Fibroblast of the aortic adventitia (primary cell): ENCODE data around the gene EPDR1. TPM values are rescaled to one million over a fixed set of nuclear protein-coding genes. Genes with fewer than 3 reads are reported as not detected.

Experiments used
- DNase-seq: peaks from one replicate; pipeline ENCODE4 v3.0.0-alpha.2; 2010; ENCODE audit warnings: low read depth
- H3K4me3 ChIP-seq: 2 replicates; pipeline ENCODE4 v1.5.1; 2011; ENCODE audit warnings: low read depth, mild to moderate bottlenecking, control low read depth, low read length, moderate library complexity
- CTCF ChIP-seq: IDR thresholded peaks from 2 replicates; pipeline ENCODE4 v1.5.1; 2011; ENCODE audit warnings: mild to moderate bottlenecking, low read length, control low read depth, inconsistent platforms; ENCODE audit not compliant: insufficient read depth
- total RNA-seq: library from RNA; depleted of rRNA; stranded (reverse); fragments of >200 nt; gene quantifications from 2 replicates; pipeline ENCODE4 v1.2.3, GENCODE V29; 2012; ENCODE audit warnings: low replicate concordance

Gene EPDR1
- total RNA-seq, 1 donor = 47.9 TPM

GRCh38 chr7:37973915-37974314 lies 53.5 kb downstream of the EPDR1 start:
- TF ChIP-seq CTCF = no peak
- DNase-seq = no peak
- no peak overlapping the region for H3K4me3 ChIP-seq

- no peak for TF ChIP-seq CTCF
- no peak overlapping the region for H3K4me3 ChIP-seq
Observed at GRCh38 chr7:37974711-37975110, 54.3 kb downstream of the EPDR1 start.

GRCh38 chr7:37977243-37977642 lies 56.8 kb downstream of the EPDR1 start:
- no peak overlapping the region for H3K4me3 ChIP-seq
- DNase-seq = no peak
- TF ChIP-seq CTCF = no peak

More at GRCh38 chr7:37974711-37975110, 54.3 kb downstream of the EPDR1 start:
- no peak for DNase-seq

- DNase-seq = no peak
- TF ChIP-seq CTCF = no peak
- H3K4me3 ChIP-seq = no peak overlapping the region
Observed at GRCh38 chr7:37981664-37982063, 61.2 kb downstream of the EPDR1 start.

- peak; percentile 55 for DNase-seq
- no peak overlapping the region for H3K4me3 ChIP-seq
- no peak for TF ChIP-seq CTCF
Observed at GRCh38 chr7:37982423-37982822, 62.0 kb downstream of the EPDR1 start.

- no peak for DNase-seq
- no peak for TF ChIP-seq CTCF
- H3K4me3 ChIP-seq = no peak overlapping the region
Observed at GRCh38 chr7:37984750-37985390, 64.4 kb downstream of the EPDR1 start.

GRCh38 chr7:37986908-37987330 lies 66.5 kb downstream of the EPDR1 start:
- no peak for TF ChIP-seq CTCF
- no peak overlapping the region for H3K4me3 ChIP-seq
- DNase-seq = peak; percentile 84
